ENCODE results near the gene CCT3.

Gene CCT3

DNA sequence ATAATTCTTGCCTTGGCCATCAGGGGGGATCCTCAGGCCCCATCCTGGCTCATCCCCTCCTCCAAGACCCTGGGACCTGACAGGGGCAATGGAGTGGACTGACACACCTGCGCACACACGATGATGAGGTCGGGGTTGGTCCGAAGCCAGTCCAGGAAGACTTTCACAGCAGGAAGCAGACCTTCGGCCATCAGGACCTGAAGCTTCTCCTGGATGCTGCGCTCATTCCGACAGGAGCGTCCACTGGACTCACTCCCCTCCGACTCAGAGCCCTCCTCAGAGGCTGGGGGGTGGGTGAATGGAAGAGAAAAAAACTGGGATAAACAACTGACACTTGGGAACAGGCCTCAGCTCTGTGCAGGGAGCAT is 74.8 kb downstream of the CCT3 start:
- Histone ChIP-seq H2BK120ac (ENCODE audit: low read depth, low read length) (no peak overlapping the region), H2BK5ac (ENCODE audit: low read length) (no peak overlapping the region), H4K5ac (ENCODE audit: low read length) (no peak overlapping the region), H3K79me1 (ENCODE audit: low read length) (peaks cover 2% of the 10 kb centered on the region), H3K79me2 (ENCODE audit: control insufficient read depth, insufficient read depth, low read length) (no peaks in the 10 kb centered on the region), H3K27ac (ENCODE audit: low read depth, low read length) (no peak overlapping the region), H3K4ac (ENCODE audit: low read depth, low read length) (no peak overlapping the region), H3K27me3 (ENCODE audit: insufficient read depth, low read length, poor library complexity) (no peaks in the 10 kb centered on the region), H3K4me1 (ENCODE audit: control insufficient read depth, low read depth, low read length) (no peaks in the 10 kb centered on the region), H2BK15ac (replicated peaks; ENCODE audit: low read depth) (no peak overlapping the region), H3K4me2 (ENCODE audit: low read length) (no peak overlapping the region), H4K8ac (ENCODE audit: low read depth, low read length) (no peak overlapping the region), H3K9ac (ENCODE audit: low read length) (no peak overlapping the region), H3K36me3 (ENCODE audit: control insufficient read depth, insufficient read depth, low read length) (peaks cover 57% of the 10 kb centered on the region), H2AK5ac (ENCODE audit: low read length) (no peak overlapping the region), H3K4me3 (ENCODE audit: low read length) (no peak overlapping the region), H3K23ac (ENCODE audit: low read length) (no peak overlapping the region), H3K18ac (ENCODE audit: low read length) (no peak overlapping the region), H3K56ac (ENCODE audit: low read length) (no peak overlapping the region)
- no peak for DNase-seq
- WGBS (ENCODE audit: extremely low coverage, insufficient coverage, low lambda C conversion rate), result no CpG with 5 or more reads among the region's 9 CpGs

DNA sequence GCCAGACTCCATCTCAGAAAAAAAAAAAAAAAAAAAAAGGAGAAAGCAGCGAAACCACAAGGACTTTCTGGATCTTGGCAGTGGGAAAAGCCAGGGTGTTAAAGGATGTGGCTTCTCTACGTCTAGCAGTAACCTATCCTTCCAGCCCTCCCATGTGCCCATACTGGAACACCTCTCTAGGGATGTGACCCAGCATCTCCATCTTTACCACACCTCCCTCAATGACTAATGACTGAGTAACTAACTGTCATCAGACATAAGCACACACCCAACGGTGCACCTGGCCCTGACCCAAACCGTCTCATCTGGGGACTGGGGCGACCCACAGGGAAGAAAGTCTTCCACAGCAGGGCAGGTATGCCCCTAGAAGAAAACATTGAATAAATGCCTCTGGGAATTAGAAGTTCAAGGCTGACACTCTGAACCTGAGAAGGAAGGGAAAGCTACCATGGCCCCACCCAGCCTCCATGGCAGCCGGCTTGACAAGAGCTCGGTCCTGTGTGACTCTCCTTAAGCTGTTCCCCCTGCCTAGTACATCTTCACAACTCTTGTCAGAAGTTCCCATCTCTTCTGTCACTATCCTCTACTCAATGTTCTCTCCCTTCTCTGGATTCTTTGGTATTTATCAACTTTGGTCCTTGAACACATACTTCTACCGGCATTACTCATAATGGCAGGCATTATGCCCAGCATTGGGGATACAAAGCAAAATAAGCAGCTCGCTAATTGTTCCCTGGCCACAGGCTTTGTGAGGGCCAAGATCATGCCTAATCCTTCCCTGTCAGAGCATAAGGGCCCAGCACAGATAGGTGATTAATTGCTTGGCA is 75.4 kb downstream of the CCT3 start:
- H2BK15ac ChIP-seq (replicated peaks; ENCODE audit: low read depth), result no peak overlapping the region
- H4K5ac ChIP-seq (ENCODE audit: low read length), result no peak overlapping the region
- no peak overlapping the region for H3K9ac ChIP-seq (ENCODE audit: low read length)
- no CpG with 5 or more reads among the region's 9 CpGs for WGBS (ENCODE audit: extremely low coverage, insufficient coverage, low lambda C conversion rate)
- DNase-seq, result no peak
- no peak overlapping the region for H2BK5ac ChIP-seq (ENCODE audit: low read length)
- H3K56ac ChIP-seq (ENCODE audit: low read length), result no peak overlapping the region
- H4K8ac ChIP-seq (ENCODE audit: low read depth, low read length), result no peak overlapping the region
- H3K79me1 ChIP-seq (ENCODE audit: low read length), result peaks cover 2% of the 10 kb centered on the region
- H3K18ac ChIP-seq (ENCODE audit: low read length), result no peak overlapping the region
- no peak overlapping the region for H3K4me2 ChIP-seq (ENCODE audit: low read length)
- H3K4me1 ChIP-seq (ENCODE audit: control insufficient read depth, low read depth, low read length), result no peaks in the 10 kb centered on the region
- H3K36me3 ChIP-seq (ENCODE audit: control insufficient read depth, insufficient read depth, low read length), result peaks cover 54% of the 10 kb centered on the region
- no peak overlapping the region for H3K4me3 ChIP-seq (ENCODE audit: low read length)
- H2BK120ac ChIP-seq (ENCODE audit: low read depth, low read length), result no peak overlapping the region
- no peaks in the 10 kb centered on the region for H3K79me2 ChIP-seq (ENCODE audit: control insufficient read depth, insufficient read depth, low read length)
- H3K27me3 ChIP-seq (ENCODE audit: insufficient read depth, low read length, poor library complexity), result no peaks in the 10 kb centered on the region
- no peak overlapping the region for H3K27ac ChIP-seq (ENCODE audit: low read depth, low read length)
- H3K4ac ChIP-seq (ENCODE audit: low read depth, low read length), result no peak overlapping the region
- H3K23ac ChIP-seq (ENCODE audit: low read length), result no peak overlapping the region
- no peak overlapping the region for H2AK5ac ChIP-seq (ENCODE audit: low read length)

DNA sequence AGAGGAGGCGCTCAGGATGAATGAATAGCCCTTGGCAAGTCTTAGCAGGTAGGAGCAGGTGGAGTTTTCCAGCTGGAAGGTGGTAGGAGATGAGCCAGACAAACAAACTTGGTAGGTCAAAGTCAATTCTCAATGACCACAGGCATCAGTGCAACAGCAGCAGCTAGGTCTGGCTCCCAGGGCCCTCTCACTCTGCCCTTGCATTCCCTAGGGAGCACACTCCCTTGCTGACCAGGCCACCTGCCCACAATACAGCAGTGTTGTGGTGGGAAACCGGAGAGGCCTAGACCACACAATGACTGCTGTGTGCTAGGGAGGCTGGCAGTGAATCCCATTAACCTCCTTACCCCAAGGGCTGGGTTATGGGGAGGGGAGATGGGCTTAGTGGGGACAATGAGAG is 77.2 kb downstream of the CCT3 start:
- no peaks in the 10 kb centered on the region for H3K4me1 ChIP-seq (ENCODE audit: control insufficient read depth, low read depth, low read length)
- no peak overlapping the region for H3K56ac ChIP-seq (ENCODE audit: low read length)
- no peak overlapping the region for H4K5ac ChIP-seq (ENCODE audit: low read length)
- H2BK15ac ChIP-seq (replicated peaks; ENCODE audit: low read depth), result no peak overlapping the region
- H2AK5ac ChIP-seq (ENCODE audit: low read length), result no peak overlapping the region
- no peak overlapping the region for H2BK5ac ChIP-seq (ENCODE audit: low read length)
- no peaks in the 10 kb centered on the region for H3K79me2 ChIP-seq (ENCODE audit: control insufficient read depth, insufficient read depth, low read length)
- peaks cover 2% of the 10 kb centered on the region for H3K79me1 ChIP-seq (ENCODE audit: low read length)
- H3K27me3 ChIP-seq (ENCODE audit: insufficient read depth, low read length, poor library complexity), result no peaks in the 10 kb centered on the region
- H3K23ac ChIP-seq (ENCODE audit: low read length), result no peak overlapping the region
- H3K4me3 ChIP-seq (ENCODE audit: low read length), result no peak overlapping the region
- no peak overlapping the region for H3K9ac ChIP-seq (ENCODE audit: low read length)
- no peak overlapping the region for H3K4me2 ChIP-seq (ENCODE audit: low read length)
- no peak overlapping the region for H2BK120ac ChIP-seq (ENCODE audit: low read depth, low read length)
- no peak overlapping the region for H4K8ac ChIP-seq (ENCODE audit: low read depth, low read length)
- H3K18ac ChIP-seq (ENCODE audit: low read length), result no peak overlapping the region
- WGBS (ENCODE audit: extremely low coverage, insufficient coverage, low lambda C conversion rate), result no CpG with 5 or more reads among the region's 2 CpGs
- peaks cover 41% of the 10 kb centered on the region for H3K36me3 ChIP-seq (ENCODE audit: control insufficient read depth, insufficient read depth, low read length)
- no peak for DNase-seq
- no peak overlapping the region for H3K4ac ChIP-seq (ENCODE audit: low read depth, low read length)
- no peak overlapping the region for H3K27ac ChIP-seq (ENCODE audit: low read depth, low read length)

- H3K23ac ChIP-seq (ENCODE audit: low read length), result no peak overlapping the region
- H3K27ac ChIP-seq (ENCODE audit: low read depth, low read length), result no peak overlapping the region
- H3K79me2 ChIP-seq (ENCODE audit: control insufficient read depth, insufficient read depth, low read length), result no peaks in the 10 kb centered on the region
- no peaks in the 10 kb centered on the region for H3K4me1 ChIP-seq (ENCODE audit: control insufficient read depth, low read depth, low read length)
- H2BK15ac ChIP-seq (replicated peaks; ENCODE audit: low read depth), result no peak overlapping the region
- no peak overlapping the region for H4K8ac ChIP-seq (ENCODE audit: low read depth, low read length)
- H3K79me1 ChIP-seq (ENCODE audit: low read length), result peaks cover 2% of the 10 kb centered on the region
- no peaks in the 10 kb centered on the region for H3K27me3 ChIP-seq (ENCODE audit: insufficient read depth, low read length, poor library complexity)
- no peak overlapping the region for H3K4me3 ChIP-seq (ENCODE audit: low read length)
- H4K5ac ChIP-seq (ENCODE audit: low read length), result no peak overlapping the region
- H3K9ac ChIP-seq (ENCODE audit: low read length), result no peak overlapping the region
- H2AK5ac ChIP-seq (ENCODE audit: low read length), result no peak overlapping the region
- no peak for DNase-seq
- H3K56ac ChIP-seq (ENCODE audit: low read length), result no peak overlapping the region
- WGBS (ENCODE audit: extremely low coverage, insufficient coverage, low lambda C conversion rate), result no CpG with 5 or more reads among the region's 3 CpGs
- H3K4ac ChIP-seq (ENCODE audit: low read depth, low read length), result no peak overlapping the region
- no peak overlapping the region for H3K18ac ChIP-seq (ENCODE audit: low read length)
- H3K4me2 ChIP-seq (ENCODE audit: low read length), result no peak overlapping the region
- H3K36me3 ChIP-seq (ENCODE audit: control insufficient read depth, insufficient read depth, low read length), result peaks cover 34% of the 10 kb centered on the region
- H2BK5ac ChIP-seq (ENCODE audit: low read length), result no peak overlapping the region
- H2BK120ac ChIP-seq (ENCODE audit: low read depth, low read length), result no peak overlapping the region
Measured at GRCh38 chr1:156259805-156260204, 78.3 kb downstream of the CCT3 start.
